GM12873 (cell line): ENCODE measurements around the gene USP40.

Experiments
- TF ChIP-seq, protein P1 (sequence below): IDR thresholded peaks from 2 replicates; pipeline ENCODE4 v1.5.1; 2012; ENCODE audit warnings: low read depth, mild to moderate bottlenecking, moderate library complexity, low read length, control low read depth; ENCODE audit not compliant: insufficient read depth; ENCODE audit errors: missing control alignments

Gene USP40

DNA sequence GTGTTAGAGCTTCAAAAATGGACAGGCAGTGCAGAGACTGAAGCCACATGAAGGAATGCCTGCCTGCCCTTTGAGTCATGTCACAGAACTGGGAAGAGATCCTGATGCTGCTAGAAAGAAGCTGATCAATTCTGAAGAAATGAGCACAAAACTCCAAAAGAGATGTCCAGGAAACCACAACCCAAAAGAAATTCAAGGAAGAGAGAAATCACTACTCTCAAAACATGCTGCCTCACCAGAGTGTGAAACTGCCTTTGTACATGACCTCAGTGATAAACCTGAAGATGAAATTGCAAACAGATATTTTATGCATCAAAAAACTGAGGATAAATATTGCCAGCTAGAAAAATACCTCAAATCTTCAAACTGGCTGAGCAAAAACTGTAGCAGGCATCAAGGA is 20.5 kb downstream of the USP40 start:
- TF ChIP-seq, protein P1, sequence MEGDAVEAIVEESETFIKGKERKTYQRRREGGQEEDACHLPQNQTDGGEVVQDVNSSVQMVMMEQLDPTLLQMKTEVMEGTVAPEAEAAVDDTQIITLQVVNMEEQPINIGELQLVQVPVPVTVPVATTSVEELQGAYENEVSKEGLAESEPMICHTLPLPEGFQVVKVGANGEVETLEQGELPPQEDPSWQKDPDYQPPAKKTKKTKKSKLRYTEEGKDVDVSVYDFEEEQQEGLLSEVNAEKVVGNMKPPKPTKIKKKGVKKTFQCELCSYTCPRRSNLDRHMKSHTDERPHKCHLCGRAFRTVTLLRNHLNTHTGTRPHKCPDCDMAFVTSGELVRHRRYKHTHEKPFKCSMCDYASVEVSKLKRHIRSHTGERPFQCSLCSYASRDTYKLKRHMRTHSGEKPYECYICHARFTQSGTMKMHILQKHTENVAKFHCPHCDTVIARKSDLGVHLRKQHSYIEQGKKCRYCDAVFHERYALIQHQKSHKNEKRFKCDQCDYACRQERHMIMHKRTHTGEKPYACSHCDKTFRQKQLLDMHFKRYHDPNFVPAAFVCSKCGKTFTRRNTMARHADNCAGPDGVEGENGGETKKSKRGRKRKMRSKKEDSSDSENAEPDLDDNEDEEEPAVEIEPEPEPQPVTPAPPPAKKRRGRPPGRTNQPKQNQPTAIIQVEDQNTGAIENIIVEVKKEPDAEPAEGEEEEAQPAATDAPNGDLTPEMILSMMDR = no peak

DNA sequence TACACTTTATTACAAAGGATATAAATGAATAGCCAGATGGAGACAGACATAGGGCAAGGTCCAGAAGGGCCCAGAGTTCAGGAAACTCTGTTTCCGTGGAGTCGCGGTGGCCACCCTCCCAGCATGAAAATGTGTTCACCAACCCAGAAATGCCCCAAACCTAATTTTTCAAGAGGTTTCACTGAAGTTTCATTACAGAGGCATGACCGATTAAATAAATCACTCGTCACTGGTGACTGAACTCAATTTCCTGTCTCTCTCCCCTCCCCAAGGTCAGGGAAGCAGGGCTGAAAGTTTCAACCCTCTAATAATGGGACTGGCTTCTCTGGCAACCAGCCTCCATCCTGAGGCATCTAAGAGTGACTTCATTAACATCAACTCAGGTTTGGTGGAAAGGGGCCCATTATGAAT is 22.4 kb downstream of the USP40 start:
- TF ChIP-seq, protein P1 = no peak

DNA sequence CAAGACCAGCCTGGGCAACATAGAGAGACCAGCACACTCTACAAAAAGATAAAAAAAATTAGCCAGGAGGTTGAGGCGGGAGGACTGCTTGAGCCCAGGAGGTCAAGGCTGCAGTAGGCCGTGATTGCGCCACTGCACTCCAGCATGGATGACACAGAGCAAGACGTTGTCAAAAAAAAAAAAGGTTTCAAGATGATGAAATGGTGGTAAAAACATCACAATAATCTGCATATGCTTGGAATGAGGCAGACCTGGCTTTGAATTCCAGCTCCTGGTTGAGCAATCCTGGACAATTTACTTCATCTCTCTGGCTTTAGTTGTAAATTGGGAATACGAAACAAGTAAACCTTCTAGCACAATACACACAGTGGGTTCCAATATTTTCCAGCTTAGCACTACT is 24.1 kb downstream of the USP40 start:
- TF ChIP-seq, protein P1 = no peak

DNA sequence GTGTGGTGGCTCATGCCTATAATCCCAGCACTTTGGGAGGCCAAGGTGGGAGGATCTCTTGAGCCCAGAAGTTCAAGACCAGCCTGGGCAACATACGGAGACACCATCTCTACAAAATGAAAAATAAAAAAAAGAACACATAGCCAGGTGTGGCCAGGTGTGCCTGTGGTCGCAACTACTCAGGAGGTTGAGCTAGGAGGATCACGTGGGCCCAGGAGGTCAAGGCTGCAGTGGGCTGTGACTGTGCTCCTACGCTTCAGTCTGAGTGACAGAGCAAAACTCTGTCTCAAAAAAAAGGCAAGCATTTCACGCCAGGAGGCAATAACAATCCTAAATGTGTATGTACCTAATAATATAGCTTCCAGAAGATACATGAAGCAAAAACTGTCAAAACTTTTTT is 27.8 kb downstream of the USP40 start:
- TF ChIP-seq, protein P1 = no peak

DNA sequence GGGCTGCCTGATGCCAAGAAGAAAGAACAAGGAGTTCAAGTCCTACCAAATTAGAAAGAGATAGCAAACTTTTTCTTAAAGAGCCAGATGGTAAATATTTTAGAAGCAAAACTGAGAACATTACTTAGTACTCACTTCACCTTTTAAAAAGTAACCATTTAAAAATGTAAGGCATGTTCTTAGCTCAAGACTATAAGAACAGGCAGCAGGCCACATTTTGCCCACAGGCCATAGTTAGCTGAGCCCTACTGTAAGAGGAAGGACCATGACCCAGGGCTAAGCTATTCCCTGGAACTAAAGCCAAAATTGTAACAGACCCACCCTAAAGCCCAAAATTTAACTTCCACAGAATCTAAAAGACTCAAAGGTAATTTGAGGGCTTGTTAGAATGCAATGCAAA is 31.3 kb downstream of the USP40 start:
- TF ChIP-seq, protein P1 = no peak

DNA sequence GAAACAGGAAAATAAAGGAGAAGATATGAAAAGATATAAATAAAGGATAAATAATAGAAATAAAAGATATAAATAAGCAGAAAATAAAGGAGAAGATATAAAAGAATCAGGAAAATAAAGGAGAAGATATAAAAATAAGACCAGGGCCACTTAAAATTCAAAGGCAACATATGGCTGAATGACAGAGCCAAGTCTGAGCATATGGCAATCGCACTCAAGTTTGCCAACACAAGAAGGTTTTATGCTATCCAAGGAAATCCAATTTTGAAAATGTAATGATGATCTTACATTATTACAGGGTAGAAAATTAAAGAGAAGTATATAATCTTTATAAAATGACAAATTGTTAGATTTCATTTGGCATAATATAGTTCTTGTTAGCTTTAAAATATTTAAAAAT is 33.6 kb downstream of the USP40 start:
- TF ChIP-seq, protein P1 = no peak

DNA sequence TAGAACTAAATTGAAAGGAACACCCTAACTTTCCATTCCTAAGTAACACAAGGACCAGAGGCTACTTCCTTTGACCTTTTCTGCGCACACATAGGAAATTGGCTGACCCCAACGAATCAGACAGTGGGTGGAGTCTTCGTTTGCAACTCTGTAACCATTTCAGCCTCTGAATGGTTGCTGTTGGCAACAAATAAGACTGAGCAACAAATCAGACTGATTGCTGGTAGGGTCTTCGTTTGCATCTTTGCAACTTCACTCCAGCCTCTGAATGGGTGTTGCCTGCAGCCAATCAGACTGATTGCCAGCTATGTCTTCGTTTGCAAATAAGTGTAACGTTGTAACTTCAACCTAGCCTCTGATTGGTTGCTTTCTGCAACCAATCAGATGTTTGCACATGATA is 34.6 kb downstream of the USP40 start:
- TF ChIP-seq, protein P1 = no peak
